Erythroblast (primary cell): ENCODE data around the gene ARL6IP5.
A peak's percentile ranks its signal among the peaks of the same experiment; 100 is the strongest.

Source experiments
- GATA1 ChIP-seq: IDR thresholded peaks from 2 replicates; pipeline ENCODE4 v1.6.1; 2011; ENCODE audit warnings: low read depth, mild to moderate bottlenecking, control low read depth, low read length, moderate library complexity
- POLR2A ChIP-seq: IDR thresholded peaks from 2 replicates; pipeline ENCODE4 v1.6.1; 2011; ENCODE audit warnings: mild to moderate bottlenecking, low read length

- TF ChIP-seq GATA1 (no peak), POLR2A (peak; percentile 20)
These were observed 4.4 kb upstream of the ARL6IP5 start, which contains the start of gene UBA3 for GRCh38 chr3:69080233-69080920.
